HG02852 (cell line): Measurements from ENCODE around the gene PLCH1.

Source experiments
- ATAC-seq: cut with Tn5 transposase; IDR thresholded peaks from one replicate; pipeline ENCODE4 v1.9.1; 2021; ENCODE audit warnings: mild to moderate bottlenecking, moderate library complexity; ENCODE audit not compliant: unreplicated experiment

Gene PLCH1, protein sequence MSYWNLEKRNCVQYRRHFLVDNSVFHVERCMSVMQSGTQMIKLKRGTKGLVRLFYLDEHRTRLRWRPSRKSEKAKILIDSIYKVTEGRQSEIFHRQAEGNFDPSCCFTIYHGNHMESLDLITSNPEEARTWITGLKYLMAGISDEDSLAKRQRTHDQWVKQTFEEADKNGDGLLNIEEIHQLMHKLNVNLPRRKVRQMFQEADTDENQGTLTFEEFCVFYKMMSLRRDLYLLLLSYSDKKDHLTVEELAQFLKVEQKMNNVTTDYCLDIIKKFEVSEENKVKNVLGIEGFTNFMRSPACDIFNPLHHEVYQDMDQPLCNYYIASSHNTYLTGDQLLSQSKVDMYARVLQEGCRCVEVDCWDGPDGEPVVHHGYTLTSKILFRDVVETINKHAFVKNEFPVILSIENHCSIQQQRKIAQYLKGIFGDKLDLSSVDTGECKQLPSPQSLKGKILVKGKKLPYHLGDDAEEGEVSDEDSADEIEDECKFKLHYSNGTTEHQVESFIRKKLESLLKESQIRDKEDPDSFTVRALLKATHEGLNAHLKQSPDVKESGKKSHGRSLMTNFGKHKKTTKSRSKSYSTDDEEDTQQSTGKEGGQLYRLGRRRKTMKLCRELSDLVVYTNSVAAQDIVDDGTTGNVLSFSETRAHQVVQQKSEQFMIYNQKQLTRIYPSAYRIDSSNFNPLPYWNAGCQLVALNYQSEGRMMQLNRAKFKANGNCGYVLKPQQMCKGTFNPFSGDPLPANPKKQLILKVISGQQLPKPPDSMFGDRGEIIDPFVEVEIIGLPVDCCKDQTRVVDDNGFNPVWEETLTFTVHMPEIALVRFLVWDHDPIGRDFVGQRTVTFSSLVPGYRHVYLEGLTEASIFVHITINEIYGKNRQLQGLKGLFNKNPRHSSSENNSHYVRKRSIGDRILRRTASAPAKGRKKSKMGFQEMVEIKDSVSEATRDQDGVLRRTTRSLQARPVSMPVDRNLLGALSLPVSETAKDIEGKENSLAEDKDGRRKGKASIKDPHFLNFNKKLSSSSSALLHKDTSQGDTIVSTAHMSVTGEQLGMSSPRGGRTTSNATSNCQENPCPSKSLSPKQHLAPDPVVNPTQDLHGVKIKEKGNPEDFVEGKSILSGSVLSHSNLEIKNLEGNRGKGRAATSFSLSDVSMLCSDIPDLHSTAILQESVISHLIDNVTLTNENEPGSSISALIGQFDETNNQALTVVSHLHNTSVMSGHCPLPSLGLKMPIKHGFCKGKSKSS (N-terminal part only)

DNA sequence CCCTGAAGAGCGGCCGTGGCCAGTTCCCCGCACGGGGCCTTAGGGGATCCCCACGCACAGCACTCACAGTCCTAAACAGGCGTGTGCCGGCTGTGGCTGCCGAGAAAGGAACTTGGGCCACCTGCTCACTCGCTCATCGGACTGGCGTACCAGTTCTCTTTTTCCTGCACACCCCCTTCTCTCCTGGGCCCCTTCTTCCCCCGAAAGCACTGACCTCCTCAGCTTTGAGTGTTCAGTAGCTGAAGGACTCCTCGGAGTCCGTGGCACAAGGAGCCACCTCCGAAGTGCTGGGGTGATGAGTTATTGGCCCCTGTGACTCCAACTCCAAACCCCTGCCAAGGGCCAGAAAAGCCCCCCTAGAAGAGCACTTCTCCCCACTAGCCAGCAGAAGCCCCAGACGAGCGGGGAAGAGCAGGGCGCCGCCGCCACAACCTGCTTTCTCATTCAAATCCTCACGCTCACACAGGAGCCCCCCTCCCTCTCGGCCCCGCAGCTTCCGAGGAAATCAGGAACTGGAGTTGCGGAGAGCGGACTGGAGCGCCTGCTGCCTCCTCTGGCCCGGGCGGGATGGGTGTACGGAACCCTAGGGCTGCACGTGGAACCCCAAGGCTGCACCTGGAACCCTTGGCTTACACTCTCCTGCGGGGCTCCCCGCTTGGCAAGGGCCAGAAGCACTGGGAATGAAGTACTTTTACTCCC is at the start of gene PLCH1:
TSS of gene PLCH1 (minus strand) at position 446 of the 699 bp plus-strand sequence. CDS start 40,847 bp downstream, outside the sequence.
- peak; percentile 65 for ATAC-seq

DNA sequence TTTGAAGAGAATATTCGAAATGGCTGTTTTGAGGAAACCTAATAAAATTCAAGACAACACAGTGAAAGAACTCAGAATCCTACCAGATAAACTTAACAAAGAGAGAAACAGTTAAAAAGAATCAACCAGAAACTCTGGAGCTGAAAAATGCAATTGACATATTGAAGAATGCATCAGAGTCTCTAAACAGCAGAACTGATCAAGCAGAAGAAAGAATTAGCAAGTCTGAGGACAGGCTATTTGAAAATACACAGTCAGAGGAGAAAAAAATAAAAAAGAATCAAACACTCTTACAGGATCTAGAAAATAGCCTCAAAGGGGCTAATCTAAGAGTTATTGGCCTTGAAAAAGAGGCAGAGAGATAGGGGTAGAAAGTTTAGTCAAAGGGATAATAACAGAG is 47.7 kb upstream of the PLCH1 start:
- no peak for ATAC-seq

DNA sequence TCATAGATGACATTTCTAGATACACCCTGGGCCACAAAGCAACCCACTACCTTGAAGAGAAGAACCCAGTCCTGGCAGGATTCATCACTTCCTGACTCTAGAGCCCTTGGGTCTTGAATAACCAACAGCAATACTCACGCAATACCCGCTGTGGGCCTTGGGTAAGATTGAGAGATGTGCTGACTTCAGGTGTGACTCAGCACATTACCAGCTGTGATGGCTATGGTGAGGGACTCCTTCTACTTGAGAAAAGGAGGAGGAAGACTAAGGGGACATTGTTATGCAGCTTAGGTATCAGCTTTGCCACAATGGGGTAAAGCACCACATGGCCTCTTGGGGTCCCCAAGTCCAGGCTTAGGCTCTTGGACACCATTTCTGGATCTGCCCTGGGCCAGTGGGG is 46.3 kb upstream of the PLCH1 start:
- ATAC-seq = no peak

DNA sequence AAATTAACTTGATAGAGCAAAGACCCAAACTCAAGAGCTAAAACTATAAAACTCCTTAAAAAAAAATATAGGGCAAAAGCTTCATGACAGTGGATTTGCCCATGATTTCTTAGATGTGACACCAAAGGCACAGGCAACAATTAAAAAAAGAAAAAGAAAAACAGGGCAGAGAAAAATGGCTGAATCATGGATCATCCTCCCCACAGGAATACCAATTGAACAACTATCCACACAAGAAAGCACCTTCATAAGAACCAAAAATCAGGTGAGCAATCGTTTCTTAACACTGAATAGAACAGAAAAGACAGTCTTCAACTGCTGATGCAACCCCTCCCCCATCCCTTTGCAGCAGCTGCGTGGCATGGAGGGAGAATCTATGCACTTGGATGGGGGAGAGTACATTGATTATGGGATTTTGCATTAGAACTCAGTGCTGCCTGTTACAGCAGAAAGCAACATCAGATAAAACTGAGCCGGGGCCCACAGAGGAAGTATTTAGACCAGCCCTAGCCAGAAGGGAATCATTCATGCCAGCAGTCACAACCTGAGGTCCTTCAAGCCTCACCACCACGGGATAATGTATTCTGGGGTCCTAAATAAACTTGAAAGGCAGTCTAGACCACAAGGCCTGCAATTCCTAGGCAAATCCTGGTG is 45.5 kb upstream of the PLCH1 start:
- ATAC-seq = no peak

DNA sequence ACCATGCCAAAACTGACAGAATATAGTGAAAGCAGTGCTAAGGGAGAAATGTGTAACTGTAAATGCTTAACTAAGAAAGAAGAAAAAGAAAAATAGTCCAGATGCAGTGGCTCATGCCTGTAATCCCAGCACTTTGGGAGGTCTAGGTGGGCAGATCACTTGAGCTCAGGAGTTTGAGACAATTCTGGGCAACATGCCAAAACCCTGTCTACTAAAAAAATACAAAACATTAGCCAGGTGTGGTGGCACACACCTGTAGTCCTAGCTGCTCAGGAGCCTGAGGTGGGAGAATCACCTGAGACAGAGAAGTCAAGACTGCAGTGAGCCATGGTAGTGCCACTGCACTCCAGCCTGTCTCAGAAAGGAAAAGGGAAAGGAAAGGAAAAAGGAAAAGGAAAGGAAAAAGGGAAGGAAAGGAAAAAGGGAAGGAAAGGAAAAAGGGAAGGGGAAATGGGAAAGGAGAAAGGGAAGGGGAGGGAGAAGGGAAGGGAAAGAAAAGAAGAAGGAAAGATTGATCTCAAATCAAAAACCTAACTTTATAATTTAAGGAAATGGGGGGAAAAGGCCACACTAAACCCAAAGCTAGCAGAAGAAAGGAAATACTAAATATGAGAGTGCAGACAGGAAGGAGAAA is 40.9 kb upstream of the PLCH1 start:
- no peak for ATAC-seq

DNA sequence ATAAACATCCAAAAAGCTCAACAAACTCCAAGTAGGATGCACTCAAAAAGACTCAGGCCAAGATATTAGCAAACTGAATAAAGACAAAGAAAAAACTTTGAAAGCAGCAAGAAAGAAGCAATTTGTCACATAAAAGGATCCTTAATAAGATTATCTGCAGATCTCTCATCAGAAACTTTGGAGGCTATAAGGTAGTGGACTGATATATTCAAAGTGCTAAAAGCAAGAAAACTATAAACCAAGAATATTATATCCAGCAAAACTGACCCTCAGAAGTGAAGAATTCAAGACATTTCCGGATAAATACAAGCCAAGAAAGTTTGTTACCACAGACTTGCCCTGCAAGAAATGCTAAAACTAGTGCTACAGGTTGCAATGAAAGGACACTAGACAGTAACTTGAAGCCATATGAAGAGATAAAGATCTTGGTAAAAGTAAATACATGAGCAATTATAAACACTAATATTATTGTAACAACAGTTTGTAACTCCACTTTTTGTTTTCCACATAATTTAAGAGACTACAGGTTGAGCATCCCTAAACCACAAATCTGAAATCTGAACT is 37.6 kb upstream of the PLCH1 start:
- no peak for ATAC-seq

DNA sequence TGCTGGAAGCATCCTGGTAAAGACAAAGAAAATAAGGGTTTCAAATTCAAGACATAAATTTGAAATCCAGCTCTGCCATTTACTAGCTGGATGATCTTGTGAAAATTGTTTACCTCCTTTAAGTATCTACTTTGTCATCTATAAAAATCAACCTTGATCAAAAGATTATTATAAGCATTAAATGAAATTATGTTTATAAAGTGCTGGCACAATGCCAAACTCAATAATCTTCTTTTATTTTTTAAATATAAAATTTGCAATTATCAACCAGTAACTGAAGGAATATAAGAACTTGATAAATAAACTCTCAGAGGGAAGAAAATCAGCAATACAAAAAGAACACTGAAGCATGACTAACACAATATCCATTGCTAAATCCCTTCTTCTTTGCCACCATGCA is 35.4 kb upstream of the PLCH1 start:
- ATAC-seq = no peak

DNA sequence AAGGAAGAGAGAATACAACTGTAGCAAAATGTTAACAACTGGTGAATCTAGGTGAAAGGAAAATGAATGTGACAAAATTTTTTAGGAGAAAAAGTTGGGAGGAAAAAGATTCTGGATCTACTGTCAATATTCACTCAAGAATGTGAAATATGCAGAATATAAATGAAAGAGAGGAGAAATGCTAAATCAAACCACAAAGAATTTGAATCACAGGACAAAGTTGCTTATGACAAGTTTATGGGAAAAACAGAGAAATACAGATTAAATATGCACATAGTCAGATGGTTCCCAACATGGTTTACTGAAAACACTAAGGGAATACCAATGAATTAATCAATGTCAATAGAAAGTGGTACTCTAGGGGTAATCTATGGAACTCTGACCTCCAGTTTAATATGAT is 33.6 kb upstream of the PLCH1 start:
- ATAC-seq = no peak

DNA sequence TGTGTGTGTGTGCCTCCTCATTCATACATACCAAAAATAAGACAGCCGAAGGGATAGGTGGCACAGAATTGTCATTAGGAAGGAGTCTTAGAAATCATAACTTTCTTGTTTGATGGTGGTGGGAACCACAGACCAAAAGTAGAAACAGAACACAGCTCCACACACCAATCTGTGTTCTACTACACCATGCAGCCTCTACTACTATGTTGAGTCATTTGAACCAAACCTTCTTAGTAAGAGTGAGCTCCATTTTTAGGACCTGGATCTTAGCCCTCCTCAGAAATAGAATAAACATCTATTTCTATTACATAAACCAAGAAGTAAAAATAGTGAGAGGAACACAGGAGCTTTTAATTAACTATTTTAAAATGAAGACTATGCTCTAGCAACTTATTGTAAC is 27.9 kb upstream of the PLCH1 start:
- peak; percentile 68 for ATAC-seq

DNA sequence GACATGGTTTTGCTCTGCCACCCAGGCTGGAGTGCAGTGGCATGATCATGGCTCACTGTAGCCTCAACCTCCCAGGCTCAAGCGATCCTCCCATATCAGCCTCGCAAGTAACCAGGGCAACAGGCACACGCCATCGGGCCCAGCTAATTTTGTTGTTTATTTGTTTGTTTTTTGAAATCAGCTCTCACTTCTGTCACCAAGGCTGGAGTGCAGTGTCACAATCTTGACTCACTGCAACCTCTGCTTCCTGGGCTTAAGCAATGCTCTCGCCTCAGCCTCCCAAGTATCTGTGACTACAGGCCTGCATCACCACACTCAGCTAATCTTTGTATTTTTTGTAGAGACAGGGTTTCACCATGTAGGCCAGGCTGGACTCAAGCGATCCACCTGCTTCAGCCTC is 26.3 kb upstream of the PLCH1 start:
- ATAC-seq = no peak

DNA sequence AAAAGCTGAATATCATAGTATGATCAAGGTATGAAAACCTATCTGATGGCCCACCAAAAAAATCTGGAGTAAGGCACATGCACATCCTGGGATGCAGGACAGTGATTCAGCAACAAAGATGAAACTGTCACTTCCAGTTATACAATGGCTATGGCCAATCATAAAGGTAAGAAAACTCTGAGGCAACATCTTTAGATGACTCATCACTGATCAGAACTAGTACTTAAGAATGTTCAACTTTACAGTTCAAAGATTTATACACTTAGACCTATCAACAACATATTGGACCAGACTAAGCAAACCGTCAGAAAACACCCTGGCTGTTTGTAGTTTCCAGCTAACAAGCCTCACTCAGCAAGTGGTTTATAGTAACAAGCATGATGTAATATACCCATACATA is 21.3 kb upstream of the PLCH1 start:
- no peak for ATAC-seq

DNA sequence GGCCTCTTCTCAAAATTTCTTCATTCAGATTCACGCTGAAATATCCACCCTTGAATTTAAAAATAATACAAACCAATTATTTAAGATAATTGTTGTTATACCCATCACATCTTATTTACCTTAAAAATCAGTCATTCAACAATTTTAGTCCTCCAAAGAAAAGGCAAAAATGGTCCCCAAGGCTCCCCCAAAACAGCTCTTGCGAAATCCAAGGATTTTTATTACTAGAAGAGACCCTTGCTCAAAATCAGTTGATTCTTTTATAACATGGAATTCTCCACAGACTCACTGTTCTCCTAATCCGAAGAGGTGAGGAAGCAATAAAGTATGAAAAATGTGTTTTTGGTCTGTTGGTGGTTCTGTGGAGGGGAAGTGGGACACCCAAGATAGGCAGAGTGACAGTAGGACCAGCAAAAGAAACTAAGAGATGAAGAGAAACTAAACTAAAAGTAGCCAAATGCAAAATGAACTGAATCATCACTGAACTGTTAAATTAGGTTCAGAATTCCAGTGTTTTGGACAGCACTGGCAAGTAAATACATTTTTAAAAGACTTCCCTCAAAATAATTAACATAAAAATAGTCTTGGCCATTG is 19.1 kb upstream of the PLCH1 start:
- peak; percentile 60 for ATAC-seq

DNA sequence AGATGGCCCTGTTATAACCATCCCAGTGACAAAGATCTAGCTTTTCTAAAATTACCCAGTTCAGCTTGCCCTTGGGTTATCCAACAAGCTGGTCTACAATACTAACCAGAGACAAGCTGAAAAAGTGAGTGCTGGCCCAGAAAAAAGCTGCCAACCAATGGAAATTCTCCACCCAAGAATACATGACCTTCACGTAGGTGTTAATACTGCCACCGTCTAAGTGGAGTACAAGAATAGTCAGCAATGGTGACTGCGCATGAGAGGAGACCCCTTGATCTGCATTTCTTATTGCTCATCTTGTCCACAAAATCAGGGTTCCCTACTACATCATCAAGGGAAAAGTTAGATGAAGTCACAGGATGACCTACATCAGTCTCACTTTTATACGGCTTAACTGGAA is 15.8 kb upstream of the PLCH1 start:
- no peak for ATAC-seq

DNA sequence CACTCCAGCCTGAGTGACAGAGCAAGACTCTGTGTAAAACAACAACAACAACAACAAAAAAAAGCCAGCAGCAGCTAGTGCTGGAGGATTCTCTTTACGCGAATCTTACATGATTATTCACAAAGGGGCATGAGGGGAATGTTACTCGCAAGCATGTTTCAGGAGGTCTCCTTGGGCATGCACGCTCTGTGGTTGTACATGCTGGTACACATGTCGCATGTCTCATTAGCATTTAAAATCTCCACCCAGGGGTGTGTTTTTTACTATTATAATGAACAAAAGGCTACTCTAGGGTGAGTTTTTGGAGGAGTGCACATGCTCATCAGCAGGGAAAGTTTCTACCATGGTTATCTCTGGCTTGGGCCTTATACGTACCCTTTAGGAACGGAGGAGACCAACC is 12.7 kb upstream of the PLCH1 start:
- no peak for ATAC-seq

DNA sequence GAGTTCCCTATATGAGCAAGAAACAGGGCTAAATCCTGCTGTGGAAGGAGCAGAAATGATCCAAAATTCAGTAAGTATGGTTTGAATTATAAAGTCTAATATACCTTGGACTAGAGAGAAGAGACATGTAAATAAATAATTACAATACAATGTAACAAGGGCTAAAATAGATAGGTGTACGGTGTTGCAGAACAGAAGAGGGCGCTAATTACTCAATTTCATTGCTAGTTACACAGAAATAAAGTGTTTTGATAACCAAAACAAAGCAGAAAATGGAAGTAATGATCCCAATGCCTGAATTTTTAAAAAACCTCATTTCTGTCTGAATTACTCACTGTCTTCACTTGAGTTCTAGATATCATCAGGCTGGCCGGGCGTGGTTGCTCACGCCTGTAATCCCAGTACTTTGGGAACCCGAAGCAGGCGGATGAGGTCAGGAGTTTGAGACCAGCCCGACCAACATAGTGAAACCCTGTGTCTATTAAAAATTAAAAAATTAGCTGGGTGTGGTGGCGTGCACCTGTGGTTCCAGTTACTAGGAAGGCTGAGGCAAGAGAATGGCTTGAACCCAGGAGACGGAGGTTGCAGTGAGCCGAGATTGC is 8.3 kb upstream of the PLCH1 start:
- ATAC-seq = no peak

DNA sequence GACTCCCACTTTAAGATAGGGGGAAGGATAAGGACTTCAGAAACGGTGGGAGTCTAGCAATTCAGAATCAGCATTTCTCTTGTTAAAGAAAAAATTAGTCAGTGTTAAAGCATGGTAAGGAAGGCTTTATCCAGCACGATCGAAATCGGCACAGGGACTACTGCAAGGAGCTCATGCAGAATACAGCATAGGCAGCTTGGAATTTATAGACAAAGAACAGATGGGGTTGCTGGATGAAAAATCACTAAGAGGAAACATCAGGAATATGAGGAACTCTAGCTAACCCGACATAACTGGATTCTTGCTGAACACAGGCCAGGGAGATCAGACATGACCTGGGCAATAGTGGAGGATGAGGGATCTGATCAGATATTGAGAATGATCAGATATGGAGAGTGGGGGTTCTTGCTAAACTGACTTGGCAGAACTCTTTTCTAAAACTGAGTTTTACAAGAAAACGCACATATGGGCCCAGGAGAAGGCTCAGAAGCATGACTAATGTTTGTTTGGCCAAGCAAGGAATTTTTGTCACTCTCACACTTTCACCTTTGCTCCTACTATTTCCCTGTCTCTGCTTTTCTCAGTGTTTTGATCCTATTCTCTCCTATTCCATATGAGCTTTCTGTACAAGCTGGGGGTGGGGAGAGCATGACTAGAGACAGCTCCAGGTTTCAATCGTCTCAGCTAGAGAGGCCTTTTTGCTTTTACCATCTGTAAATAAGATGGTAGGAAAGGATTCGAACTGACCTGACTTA is 3.9 kb upstream of the PLCH1 start:
- ATAC-seq = no peak

DNA sequence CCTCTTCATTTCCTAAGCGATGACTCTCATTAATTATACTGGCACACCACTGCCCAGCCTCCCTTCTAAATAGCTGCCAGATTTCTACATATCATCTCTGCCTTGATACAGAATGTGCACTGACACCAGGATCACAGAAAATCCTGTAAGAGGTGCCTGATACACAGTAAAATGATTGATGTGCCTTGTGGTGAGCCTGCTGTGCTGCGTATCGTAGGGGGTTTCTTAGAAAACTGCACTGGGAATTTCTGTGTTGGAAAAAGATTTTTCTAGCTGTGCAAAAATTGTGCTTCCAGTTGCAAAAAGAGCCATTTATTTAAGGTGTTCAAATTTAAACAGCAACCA is 3.0 kb upstream of the PLCH1 start:
- no peak for ATAC-seq
